HG03159 (cell line): ENCODE measurements around the gene RMRP.
A peak's percentile ranks its signal among the peaks of the same experiment; 100 is the strongest.
"Not testable (repeated sequence)": the region's sequence is repeated elsewhere in the genome, so short reads cannot be mapped to it uniquely, and the experiment has no call there.

Source experiments
- ATAC-seq: cut with Tn5 transposase; IDR thresholded peaks from one replicate; pipeline ENCODE4 v1.9.1; 2021; ENCODE audit warnings: mild to moderate bottlenecking, moderate library complexity; ENCODE audit not compliant: unreplicated experiment

Gene RMRP

GRCh38 chr9:35646153-35646532 lies 11.7 kb downstream of the RMRP start:
- ATAC-seq = no peak

GRCh38 chr9:35645736-35646135 lies 12.1 kb downstream of the RMRP start:
- not testable (repeated sequence) for ATAC-seq

DNA sequence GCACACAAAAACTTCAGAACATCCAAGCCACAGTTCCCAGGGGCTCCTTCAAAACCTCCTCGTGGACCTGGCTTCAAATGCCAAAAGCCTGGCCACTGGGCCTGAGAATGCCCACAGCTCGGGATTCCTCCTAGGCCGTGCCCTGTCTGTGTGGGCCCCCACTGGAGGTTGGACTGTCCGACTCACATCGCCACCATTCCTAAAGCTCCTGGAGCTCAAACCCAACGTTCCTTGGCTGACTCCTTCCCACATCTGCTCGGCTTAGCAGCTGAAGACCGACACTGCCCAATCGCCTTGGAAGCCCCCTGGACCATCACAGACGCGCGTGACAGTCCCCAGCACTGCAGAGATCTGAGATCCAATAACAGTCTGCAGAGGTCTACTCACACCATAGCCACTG lies 14.8 kb downstream of the RMRP start:
- no peak for ATAC-seq

GRCh38 chr9:35641478-35641877 lies 16.3 kb downstream of the RMRP start:
- not testable (repeated sequence) for ATAC-seq

GRCh38 chr9:35640431-35640830 lies 17.4 kb downstream of the RMRP start:
- ATAC-seq = not testable (repeated sequence)

- no peak for ATAC-seq
Measured at GRCh38 chr9:35639631-35640030, 18.2 kb downstream of the RMRP start.

- not testable (repeated sequence) for ATAC-seq
Measured at GRCh38 chr9:35639225-35639624, 18.6 kb downstream of the RMRP start.

- ATAC-seq = not testable (repeated sequence)
Measured at GRCh38 chr9:35638751-35639150, 19.1 kb downstream of the RMRP start.

DNA sequence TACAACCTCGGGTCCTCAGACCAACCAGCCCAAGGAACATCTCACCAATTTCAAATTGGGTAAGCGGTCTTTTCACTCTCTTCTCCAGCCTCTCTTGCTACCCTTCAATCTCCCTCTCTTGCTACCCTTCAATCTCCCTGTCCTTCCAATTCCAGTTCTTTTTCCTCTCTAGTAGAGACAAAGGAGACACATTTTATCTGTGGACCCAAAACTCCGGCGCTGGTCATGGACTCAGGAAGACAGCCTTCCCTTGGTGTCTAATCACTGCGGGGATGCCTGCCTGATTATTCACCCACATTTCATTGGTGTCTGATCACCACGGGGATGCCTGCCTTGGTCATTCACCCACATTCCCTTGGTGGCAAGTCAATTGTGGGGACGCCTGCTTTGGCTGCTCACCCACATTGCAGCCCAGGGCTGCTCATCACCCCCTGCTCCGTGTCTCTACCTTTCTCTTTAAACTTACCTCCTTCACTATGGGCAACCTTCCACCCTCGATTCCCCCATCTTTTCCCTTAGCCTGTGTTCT lies 20.3 kb downstream of the RMRP start:
- not testable (repeated sequence) for ATAC-seq

GRCh38 chr9:35636877-35637246 lies 21.0 kb downstream of the RMRP start:
- ATAC-seq = not testable (repeated sequence)

DNA sequence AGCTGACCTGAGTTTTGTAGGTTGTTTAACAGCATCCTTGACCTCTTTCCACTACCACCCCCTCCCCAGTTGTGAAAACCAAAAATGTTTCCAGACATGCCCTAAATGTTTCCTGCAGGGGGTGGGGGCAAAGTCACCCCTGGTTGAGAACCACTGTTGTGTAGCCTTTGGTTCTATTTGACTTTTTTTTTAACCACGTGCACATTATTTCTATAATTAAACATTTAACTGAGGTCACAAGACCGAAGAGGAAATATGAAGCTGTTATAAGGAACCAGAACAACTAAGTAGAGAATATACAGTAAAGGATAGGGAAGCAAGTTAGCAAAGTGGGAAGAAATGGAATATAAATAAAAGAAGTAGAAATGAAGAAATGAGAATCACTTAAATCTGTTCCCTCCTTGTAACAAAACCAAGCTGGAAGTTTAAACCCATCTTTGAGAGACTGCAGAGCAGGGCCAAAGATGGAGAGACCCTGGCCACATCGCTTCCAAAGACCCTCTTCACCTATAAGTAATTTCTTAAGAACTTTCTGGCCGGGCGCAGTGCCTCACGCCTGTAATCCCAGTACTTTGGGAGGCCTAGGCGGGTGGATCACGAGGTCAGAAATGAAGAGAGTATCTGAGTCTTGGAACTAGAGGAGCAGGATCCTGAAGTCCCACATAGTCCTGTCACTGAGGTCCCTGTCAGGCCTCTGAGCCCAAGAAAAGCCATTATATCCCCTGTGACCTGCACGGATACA lies 21.5 kb downstream of the RMRP start:
- no peak for ATAC-seq

DNA sequence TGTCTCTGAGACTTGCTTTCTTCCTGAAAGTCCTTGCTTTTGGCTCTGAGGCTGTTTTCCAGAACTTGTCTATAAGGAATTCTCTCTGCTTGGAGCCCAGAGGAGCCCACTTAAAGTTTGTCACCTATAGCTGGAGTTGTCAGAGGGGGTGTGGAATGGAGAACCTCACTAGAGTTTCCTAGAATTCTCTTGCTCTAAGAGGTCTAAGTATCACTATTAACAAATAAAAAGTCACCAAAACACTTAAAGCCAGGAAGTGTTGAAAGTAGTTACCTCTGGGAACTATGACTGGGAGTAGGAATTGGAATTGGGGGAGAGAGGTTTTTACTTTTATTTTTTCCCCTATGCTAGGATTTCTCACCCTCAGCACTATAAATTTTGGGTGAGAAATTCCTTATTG lies 22.1 kb downstream of the RMRP start:
- no peak for ATAC-seq

GRCh38 chr9:35629597-35629996 lies 28.2 kb downstream of the RMRP start:
- ATAC-seq = no peak

- no peak for ATAC-seq
Measured at GRCh38 chr9:35628389-35628991, 29.3 kb downstream of the RMRP start.

GRCh38 chr9:35627575-35627974 lies 30.2 kb downstream of the RMRP start:
- ATAC-seq = no peak

DNA sequence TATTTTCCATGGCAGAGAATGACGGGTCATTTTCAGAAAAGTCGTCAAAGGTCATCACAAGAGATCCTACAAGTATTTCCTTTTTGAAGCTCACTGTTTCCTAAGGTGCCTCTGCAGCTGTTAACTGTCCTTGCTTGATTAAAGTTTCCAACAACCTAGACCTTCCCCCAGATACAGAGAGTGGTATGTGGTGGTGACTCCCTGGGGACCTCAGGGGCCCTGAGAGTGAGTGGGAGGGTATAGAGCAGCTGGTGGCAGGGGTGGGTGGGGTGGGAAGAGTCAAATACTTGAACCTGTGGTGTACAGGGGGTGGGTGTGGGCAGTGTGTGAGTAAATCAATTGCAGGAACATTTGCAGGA lies 38.0 kb downstream of the RMRP start:
- peak; percentile 56 for ATAC-seq

- ATAC-seq = peak; percentile 44
Measured at GRCh38 chr9:35618854-35619799, 38.7 kb downstream of the RMRP start.

- ATAC-seq = no peak
Measured at GRCh38 chr9:35618325-35618727, 39.5 kb downstream of the RMRP start, which contains the start of gene CD72. CD72 (minus strand) TSS chr9:35618413; CDS start chr9:35618303, 110 bp downstream.

DNA sequence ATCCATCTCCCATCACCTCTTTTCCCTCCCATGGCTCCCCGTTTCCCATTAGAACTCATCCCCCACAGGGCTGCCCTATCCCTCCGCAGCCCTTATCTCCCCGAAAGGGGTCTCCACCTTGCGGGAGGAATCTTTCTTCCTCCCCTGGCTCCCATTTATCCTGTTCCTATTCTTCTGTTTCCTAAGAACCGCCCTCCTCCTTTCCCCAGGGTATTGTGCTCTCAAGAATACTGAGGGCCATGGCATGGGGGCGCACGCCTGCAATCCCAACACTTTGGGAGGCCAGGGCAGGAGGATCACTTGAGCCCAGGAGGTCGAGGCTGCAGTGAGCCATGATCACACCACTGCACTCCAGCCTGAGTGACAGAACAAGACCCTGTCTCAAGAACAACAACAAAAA lies 40.3 kb downstream of the RMRP start:
- no peak for ATAC-seq

- ATAC-seq = peak; percentile 39
Measured at GRCh38 chr9:35616681-35617459, 40.9 kb downstream of the RMRP start.
